WTC11 (cell line): Measurements from ENCODE around the gene INHA. TPM values are rescaled to one million over a fixed set of nuclear protein-coding genes. Genes with fewer than 3 reads are reported as not detected.

Experiments used
- ATAC-seq: fragments of 200-7000 bp; cut with Tn5 transposase; 2 replicates; pipeline ENCODE4 v1.10.0; 2021; ENCODE audit warnings: mild to moderate bottlenecking, moderate library complexity
- CTCF ChIA-PET: fragments of 300-600 bp; sonication (Branson Sonifier 250); formaldehyde crosslinking; loops from one replicate; lab custom pipeline; 2021; ENCODE audit warnings: antibody characterized with exemption; lab: Charles Lee
- POLR2A ChIA-PET: fragments of 350-600 bp; sonication (Branson Sonifier 250); formaldehyde crosslinking; loops from one replicate; lab custom pipeline; 2021; ENCODE audit warnings: antibody characterized with exemption; lab: Charles Lee
- DNase-seq: peaks from one replicate; pipeline ENCODE4 v3.0.0; 2021; ENCODE audit warnings: low spot score
- H3K27ac Mint-ChIP-seq: 2 replicates; pipeline ENCODE4 v1.8.0; 2021; ENCODE audit warnings: mixed read lengths
- H3K27me3 Mint-ChIP-seq: 2 replicates; pipeline ENCODE4 v1.8.0; 2021; ENCODE audit warnings: low read depth, mild to moderate bottlenecking, moderate library complexity, mixed read lengths
- H3K36me3 Mint-ChIP-seq: 2 replicates; pipeline ENCODE4 v1.8.0; 2021; ENCODE audit warnings: mixed read lengths
- H3K4me1 Mint-ChIP-seq: 2 replicates; pipeline ENCODE4 v1.8.0; 2022; ENCODE audit warnings: mixed read lengths
- H3K4me3 Mint-ChIP-seq: 2 replicates; pipeline ENCODE4 v1.8.0; 2021; ENCODE audit warnings: mild to moderate bottlenecking, moderate library complexity, mixed read lengths
- H3K9me3 Mint-ChIP-seq: 2 replicates; pipeline ENCODE4 v1.8.0; 2021; ENCODE audit warnings: mixed read lengths
- CBFB ChIP-seq: sonication (generic); formaldehyde crosslinking; IDR thresholded peaks from 2 replicates; pipeline ENCODE4 v1.8.1; 2022; ENCODE audit warnings: mild to moderate bottlenecking, low read depth, missing genetic modification reagents
- EMX1 ChIP-seq: fragments of 250-450 bp; sonication (Bioruptor Pico); IDR thresholded peaks from 2 replicates; pipeline ENCODE4 v1.8.0; 2021; ENCODE audit warnings: mild to moderate bottlenecking
- GABPB1 ChIP-seq: sonication (generic); formaldehyde crosslinking; IDR thresholded peaks from 2 replicates; pipeline ENCODE4 v1.8.1; 2023; ENCODE audit warnings: mild to moderate bottlenecking, missing genetic modification reagents
- GTF2I ChIP-seq: fragments of 250-450 bp; sonication (Bioruptor Pico); conservative IDR thresholded peaks from 2 replicates; pipeline ENCODE4 v1.4.0; 2021; ENCODE audit warnings: mild to moderate bottlenecking
- IRF2 ChIP-seq: sonication (generic); formaldehyde crosslinking; IDR thresholded peaks from 2 replicates; pipeline ENCODE4 v1.8.0; 2022; ENCODE audit warnings: low read depth, missing genetic modification reagents, borderline replicate concordance
- JUN ChIP-seq: sonication (generic); formaldehyde crosslinking; IDR thresholded peaks from 2 replicates; pipeline ENCODE4 v1.8.0; 2023; ENCODE audit warnings: mild to moderate bottlenecking, missing genetic modification reagents
- RELA ChIP-seq: sonication (generic); formaldehyde crosslinking; IDR thresholded peaks from 2 replicates; pipeline ENCODE4 v1.8.1; 2022; ENCODE audit warnings: missing genetic modification reagents, mild to moderate bottlenecking, borderline replicate concordance
- RORB ChIP-seq: fragments of 250-450 bp; sonication (Bioruptor Pico); IDR thresholded peaks from 2 replicates; pipeline ENCODE4 v1.9.0; 2021; ENCODE audit warnings: mild to moderate bottlenecking
- TEAD1 ChIP-seq: sonication (generic); formaldehyde crosslinking; IDR thresholded peaks from 2 replicates; pipeline ENCODE4 v1.8.0; 2022; ENCODE audit warnings: mild to moderate bottlenecking, missing genetic modification reagents
- TP53 ChIP-seq: sonication (generic); formaldehyde crosslinking; IDR thresholded peaks from 2 replicates; pipeline ENCODE4 v1.8.1; 2023; ENCODE audit warnings: mild to moderate bottlenecking, missing genetic modification reagents
- ZNF121 ChIP-seq: sonication (generic); formaldehyde crosslinking; IDR thresholded peaks from 2 replicates; pipeline ENCODE4 v1.8.0; 2023; ENCODE audit warnings: missing genetic modification reagents
- ZNF671 ChIP-seq: fragments of 250-450 bp; sonication (Bioruptor Pico); IDR thresholded peaks from 2 replicates; pipeline ENCODE4 v1.8.0; 2021; ENCODE audit warnings: mild to moderate bottlenecking
- total RNA-seq: library from RNA; stranded (reverse); gene quantifications from 3 replicates; pipeline ENCODE4 v1.2.3, GENCODE V29; 2021
- TF ChIP-seq, protein P1 (sequence below): sonication (generic); formaldehyde crosslinking; IDR thresholded peaks from 2 replicates; pipeline ENCODE4 v1.8.0; 2023; ENCODE audit warnings: missing genetic modification reagents
- TF ChIP-seq, protein P2 (sequence below): sonication (generic); formaldehyde crosslinking; IDR thresholded peaks from 2 replicates; pipeline ENCODE4 v1.8.1; 2022; ENCODE audit warnings: mild to moderate bottlenecking, moderate library complexity, missing genetic modification reagents
- TF ChIP-seq, protein P3 (sequence below): sonication (generic); formaldehyde crosslinking; IDR thresholded peaks from 2 replicates; pipeline ENCODE4 v1.8.1; 2023; ENCODE audit warnings: mild to moderate bottlenecking, missing genetic modification reagents, borderline replicate concordance
- TF ChIP-seq, protein P4 (sequence below): sonication (generic); formaldehyde crosslinking; conservative IDR thresholded peaks from 2 replicates; pipeline ENCODE4 v1.8.1; 2023; ENCODE audit warnings: mild to moderate bottlenecking, low read depth, missing genetic modification reagents, moderate library complexity
- TF ChIP-seq, protein P5 (sequence below): sonication (generic); formaldehyde crosslinking; IDR thresholded peaks from 2 replicates; pipeline ENCODE4 v1.8.1; 2023; ENCODE audit warnings: mild to moderate bottlenecking, missing genetic modification reagents, moderate library complexity
- TF ChIP-seq, protein P6 (sequence below): fragments of 250-450 bp; sonication (Bioruptor Pico); IDR thresholded peaks from 2 replicates; pipeline ENCODE4 v1.9.0; 2021; ENCODE audit warnings: moderate library complexity, mild to moderate bottlenecking, inconsistent platforms, borderline replicate concordance
- TF ChIP-seq, protein P7 (sequence below): fragments of 250-450 bp; sonication (Bioruptor Pico); IDR thresholded peaks from 2 replicates; pipeline ENCODE4 v1.9.0; 2021; ENCODE audit warnings: mild to moderate bottlenecking

Gene INHA
- total RNA-seq, 1 experiment from 2014 or later, result 1.4 TPM

DNA sequence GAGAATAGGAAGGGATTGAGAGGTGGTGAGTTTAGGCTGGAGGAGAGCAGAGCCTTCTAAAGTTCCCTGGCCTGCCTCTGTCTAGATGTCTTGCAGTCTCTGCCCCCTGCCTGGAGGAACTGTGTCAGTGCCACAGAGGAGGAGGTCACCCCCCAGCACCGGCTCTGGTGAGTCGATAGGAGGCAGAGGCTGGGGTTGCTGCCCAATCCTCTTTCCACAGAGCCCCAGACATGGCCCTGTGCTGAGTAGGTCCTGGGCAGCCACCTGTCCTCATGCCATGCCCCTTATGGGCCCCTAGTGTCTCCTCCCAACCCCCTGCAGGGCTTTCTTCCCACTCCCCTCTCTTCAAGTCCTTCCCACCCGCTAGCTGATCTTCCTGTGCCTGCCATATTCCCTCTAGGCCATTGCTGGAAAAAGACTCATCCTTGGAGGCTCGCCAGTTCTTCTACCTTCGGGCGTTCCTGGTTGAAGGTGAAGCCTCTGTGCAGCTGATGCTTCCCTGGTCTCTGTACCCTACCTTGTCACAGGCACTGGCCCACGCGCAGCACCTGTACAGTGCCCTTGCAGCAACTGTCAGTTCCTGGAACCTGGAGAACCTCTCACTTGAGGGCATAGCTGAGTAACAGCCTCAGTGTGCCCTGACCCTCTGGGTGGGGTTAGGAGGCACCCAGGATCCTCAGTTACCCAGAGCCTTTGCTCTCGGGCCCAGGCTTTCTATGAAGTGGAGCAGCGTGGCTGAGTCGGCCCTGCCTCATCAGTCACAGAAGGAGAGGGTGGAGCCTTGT, 42.2 kb downstream of the INHA start (continued):
- TF ChIP-seq, protein P1, sequence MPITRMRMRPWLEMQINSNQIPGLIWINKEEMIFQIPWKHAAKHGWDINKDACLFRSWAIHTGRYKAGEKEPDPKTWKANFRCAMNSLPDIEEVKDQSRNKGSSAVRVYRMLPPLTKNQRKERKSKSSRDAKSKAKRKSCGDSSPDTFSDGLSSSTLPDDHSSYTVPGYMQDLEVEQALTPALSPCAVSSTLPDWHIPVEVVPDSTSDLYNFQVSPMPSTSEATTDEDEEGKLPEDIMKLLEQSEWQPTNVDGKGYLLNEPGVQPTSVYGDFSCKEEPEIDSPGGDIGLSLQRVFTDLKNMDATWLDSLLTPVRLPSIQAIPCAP, result no peak
- TF ChIP-seq JUN (CRISPR knock-in tag) (no peak), RORB (no peak)
- TF ChIP-seq, protein P2, sequence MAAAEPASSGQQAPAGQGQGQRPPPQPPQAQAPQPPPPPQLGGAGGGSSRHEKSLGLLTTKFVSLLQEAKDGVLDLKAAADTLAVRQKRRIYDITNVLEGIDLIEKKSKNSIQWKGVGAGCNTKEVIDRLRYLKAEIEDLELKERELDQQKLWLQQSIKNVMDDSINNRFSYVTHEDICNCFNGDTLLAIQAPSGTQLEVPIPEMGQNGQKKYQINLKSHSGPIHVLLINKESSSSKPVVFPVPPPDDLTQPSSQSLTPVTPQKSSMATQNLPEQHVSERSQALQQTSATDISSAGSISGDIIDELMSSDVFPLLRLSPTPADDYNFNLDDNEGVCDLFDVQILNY (CRISPR knock-in tag), result no peak
- TF ChIP-seq, protein P3, sequence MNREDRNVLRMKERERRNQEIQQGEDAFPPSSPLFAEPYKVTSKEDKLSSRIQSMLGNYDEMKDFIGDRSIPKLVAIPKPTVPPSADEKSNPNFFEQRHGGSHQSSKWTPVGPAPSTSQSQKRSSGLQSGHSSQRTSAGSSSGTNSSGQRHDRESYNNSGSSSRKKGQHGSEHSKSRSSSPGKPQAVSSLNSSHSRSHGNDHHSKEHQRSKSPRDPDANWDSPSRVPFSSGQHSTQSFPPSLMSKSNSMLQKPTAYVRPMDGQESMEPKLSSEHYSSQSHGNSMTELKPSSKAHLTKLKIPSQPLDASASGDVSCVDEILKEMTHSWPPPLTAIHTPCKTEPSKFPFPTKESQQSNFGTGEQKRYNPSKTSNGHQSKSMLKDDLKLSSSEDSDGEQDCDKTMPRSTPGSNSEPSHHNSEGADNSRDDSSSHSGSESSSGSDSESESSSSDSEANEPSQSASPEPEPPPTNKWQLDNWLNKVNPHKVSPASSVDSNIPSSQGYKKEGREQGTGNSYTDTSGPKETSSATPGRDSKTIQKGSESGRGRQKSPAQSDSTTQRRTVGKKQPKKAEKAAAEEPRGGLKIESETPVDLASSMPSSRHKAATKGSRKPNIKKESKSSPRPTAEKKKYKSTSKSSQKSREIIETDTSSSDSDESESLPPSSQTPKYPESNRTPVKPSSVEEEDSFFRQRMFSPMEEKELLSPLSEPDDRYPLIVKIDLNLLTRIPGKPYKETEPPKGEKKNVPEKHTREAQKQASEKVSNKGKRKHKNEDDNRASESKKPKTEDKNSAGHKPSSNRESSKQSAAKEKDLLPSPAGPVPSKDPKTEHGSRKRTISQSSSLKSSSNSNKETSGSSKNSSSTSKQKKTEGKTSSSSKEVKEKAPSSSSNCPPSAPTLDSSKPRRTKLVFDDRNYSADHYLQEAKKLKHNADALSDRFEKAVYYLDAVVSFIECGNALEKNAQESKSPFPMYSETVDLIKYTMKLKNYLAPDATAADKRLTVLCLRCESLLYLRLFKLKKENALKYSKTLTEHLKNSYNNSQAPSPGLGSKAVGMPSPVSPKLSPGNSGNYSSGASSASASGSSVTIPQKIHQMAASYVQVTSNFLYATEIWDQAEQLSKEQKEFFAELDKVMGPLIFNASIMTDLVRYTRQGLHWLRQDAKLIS, result no peak
- TF ChIP-seq, protein P4, sequence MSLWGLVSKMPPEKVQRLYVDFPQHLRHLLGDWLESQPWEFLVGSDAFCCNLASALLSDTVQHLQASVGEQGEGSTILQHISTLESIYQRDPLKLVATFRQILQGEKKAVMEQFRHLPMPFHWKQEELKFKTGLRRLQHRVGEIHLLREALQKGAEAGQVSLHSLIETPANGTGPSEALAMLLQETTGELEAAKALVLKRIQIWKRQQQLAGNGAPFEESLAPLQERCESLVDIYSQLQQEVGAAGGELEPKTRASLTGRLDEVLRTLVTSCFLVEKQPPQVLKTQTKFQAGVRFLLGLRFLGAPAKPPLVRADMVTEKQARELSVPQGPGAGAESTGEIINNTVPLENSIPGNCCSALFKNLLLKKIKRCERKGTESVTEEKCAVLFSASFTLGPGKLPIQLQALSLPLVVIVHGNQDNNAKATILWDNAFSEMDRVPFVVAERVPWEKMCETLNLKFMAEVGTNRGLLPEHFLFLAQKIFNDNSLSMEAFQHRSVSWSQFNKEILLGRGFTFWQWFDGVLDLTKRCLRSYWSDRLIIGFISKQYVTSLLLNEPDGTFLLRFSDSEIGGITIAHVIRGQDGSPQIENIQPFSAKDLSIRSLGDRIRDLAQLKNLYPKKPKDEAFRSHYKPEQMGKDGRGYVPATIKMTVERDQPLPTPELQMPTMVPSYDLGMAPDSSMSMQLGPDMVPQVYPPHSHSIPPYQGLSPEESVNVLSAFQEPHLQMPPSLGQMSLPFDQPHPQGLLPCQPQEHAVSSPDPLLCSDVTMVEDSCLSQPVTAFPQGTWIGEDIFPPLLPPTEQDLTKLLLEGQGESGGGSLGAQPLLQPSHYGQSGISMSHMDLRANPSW (CRISPR knock-in tag), result no peak
- TF ChIP-seq, all 79 proteins: peak for 0

DNA sequence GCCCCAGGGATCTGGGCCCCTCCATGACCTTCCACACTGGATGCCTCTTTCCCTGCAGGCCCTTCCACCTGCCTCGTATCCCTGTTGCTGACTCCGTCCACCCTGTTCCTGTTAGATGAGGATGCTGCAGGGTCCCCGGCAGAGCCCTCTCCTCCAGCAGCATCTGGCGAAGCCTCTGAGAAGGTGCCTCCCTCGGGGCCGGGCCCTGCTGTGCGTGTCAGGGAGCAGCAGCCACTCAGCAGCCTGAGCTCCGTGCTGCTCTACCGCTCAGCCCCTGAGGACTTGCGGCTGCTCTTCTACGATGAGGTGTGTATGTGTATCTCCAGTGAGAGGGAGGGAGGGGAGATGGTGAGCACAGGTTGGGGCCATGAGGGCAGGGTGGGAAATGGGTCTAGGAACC, 42.9 kb downstream of the INHA start:
- no peaks in the 10 kb centered on the region for H3K27me3 Mint-ChIP-seq
- TF ChIP-seq TP53 (CRISPR knock-in tag), result no peak
- TF ChIP-seq, all 79 proteins: peak for 0
- H3K27ac Mint-ChIP-seq, result no peak overlapping the region
- DNase-seq (no peak), ATAC-seq (no peak)
- ChIA-PET CTCF (interaction anchor here (1.3 to 2.0 kb wide), 2 partner anchors 28 to 85 kb away, joined by 3 to 7 read pairs; no protein-coding TSS in a partner anchor), POLR2A (no interaction called here)
- H3K4me3 Mint-ChIP-seq, result no peak overlapping the region
- peaks cover 6% of the 10 kb centered on the region; the same call in 1 of the 2 replicates for H3K36me3 Mint-ChIP-seq
- no peaks in the 10 kb centered on the region for H3K4me1 Mint-ChIP-seq
- H3K9me3 Mint-ChIP-seq, result no peaks in the 10 kb centered on the region

DNA sequence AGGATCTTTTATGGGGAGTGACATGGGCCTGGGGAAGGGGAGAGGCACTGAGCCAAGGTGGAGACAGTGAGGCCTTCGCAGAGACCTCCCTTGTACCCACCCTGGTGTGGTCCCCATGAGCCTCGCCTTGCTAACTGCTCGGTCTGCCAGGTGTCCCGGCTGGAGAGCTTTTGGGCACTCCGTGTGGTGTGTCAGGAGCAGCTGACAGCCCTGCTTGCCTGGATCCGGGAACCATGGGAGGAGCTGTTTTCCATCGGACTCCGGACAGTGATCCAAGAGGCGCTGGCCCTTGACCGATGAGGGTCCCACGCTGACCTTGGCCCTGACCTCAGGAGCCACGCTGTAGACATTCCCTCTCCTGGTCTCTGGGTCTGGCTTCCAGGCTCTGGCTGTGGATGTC, 43.8 kb downstream of the INHA start:
- DNase-seq (no peak), ATAC-seq (no peak)
- CTCF ChIA-PET, result interaction anchor here (1.0 to 2.0 kb wide), 5 partner anchors 27 to 121 kb away, joined by 3 to 7 read pairs (median 3); no protein-coding TSS in a partner anchor
- no peaks in the 10 kb centered on the region for H3K9me3 Mint-ChIP-seq
- no peak overlapping the region for H3K4me3 Mint-ChIP-seq
- no peak overlapping the region for H3K27ac Mint-ChIP-seq
- no peaks in the 10 kb centered on the region for H3K4me1 Mint-ChIP-seq
- no peak for TF ChIP-seq GTF2I (CRISPR knock-in tag)
- POLR2A ChIA-PET, result no interaction called here
- H3K36me3 Mint-ChIP-seq, result peaks cover 6% of the 10 kb centered on the region; the same call in 1 of the 2 replicates
- no peaks in the 10 kb centered on the region for H3K27me3 Mint-ChIP-seq

DNA sequence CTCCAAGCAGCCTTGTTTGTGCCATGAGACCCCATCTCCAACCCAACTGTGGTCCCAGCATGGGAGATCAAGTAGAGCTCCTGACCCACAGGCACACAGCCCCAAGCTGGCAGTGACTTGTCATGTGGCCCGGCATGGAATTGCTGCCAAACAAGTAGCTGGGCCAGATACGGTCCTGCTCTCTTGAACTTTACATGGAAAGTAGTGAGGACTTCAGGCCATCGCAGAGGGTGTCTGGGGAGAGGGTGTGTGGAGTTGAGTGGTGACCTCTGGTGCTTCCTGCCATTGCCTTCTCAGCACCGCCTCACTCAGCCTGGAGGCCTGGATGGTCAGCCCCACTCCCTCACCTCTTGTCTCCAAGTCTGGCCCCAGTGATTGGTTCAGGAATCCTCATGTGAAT, 44.4 kb downstream of the INHA start:
- CTCF ChIA-PET, result interaction anchor here (1.0 kb wide), 3 partner anchors 26 to 120 kb away, joined by 3 to 4 read pairs (median 3); no protein-coding TSS in a partner anchor
- TF ChIP-seq GABPB1 (CRISPR knock-in tag), result no peak
- TF ChIP-seq, protein P5, sequence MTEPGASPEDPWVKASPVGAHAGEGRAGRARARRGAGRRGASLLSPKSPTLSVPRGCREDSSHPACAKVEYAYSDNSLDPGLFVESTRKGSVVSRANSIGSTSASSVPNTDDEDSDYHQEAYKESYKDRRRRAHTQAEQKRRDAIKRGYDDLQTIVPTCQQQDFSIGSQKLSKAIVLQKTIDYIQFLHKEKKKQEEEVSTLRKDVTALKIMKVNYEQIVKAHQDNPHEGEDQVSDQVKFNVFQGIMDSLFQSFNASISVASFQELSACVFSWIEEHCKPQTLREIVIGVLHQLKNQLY (CRISPR knock-in tag), result no peak
- TF ChIP-seq RORB, result no peak
- TF ChIP-seq TP53 (CRISPR knock-in tag), result no peak
- TF ChIP-seq EMX1 (CRISPR knock-in tag), result no peak
- TF ChIP-seq RELA (CRISPR knock-in tag), result no peak
- no peak for TF ChIP-seq CBFB (CRISPR knock-in tag)
- TF ChIP-seq, protein P6, sequence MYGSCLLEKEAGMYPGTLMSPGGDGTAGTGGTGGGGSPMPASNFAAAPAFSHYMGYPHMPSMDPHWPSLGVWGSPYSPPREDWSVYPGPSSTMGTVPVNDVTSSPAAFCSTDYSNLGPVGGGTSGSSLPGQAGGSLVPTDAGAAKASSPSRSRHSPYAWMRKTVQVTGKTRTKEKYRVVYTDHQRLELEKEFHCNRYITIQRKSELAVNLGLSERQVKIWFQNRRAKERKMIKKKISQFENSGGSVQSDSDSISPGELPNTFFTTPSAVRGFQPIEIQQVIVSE (CRISPR knock-in tag), result no peak
- no peak for TF ChIP-seq ZNF671
- TF ChIP-seq IRF2 (CRISPR knock-in tag), result no peak
- TF ChIP-seq TEAD1, result no peak
- TF ChIP-seq, protein P7, sequence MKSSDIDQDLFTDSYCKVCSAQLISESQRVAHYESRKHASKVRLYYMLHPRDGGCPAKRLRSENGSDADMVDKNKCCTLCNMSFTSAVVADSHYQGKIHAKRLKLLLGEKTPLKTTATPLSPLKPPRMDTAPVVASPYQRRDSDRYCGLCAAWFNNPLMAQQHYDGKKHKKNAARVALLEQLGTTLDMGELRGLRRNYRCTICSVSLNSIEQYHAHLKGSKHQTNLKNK, result no peak
- TF ChIP-seq ZNF121 (CRISPR knock-in tag), result no peak

More for the DNA sequence above, 44.4 kb downstream of the INHA start:
- H3K27ac Mint-ChIP-seq, result no peak overlapping the region
- POLR2A ChIA-PET, result no interaction called here
- no peaks in the 10 kb centered on the region for H3K4me1 Mint-ChIP-seq
- no peaks in the 10 kb centered on the region for H3K9me3 Mint-ChIP-seq
- ATAC-seq, result no peak
- H3K4me3 Mint-ChIP-seq, result no peak overlapping the region
- peaks cover 4% of the 10 kb centered on the region; the same call in 1 of the 2 replicates for H3K36me3 Mint-ChIP-seq
- DNase-seq, result no peak
- H3K27me3 Mint-ChIP-seq, result peaks cover 2% of the 10 kb centered on the region; the same call in 1 of the 2 replicates
